ENCODE results near the gene TM9SF1. TPM values are rescaled to one million over a fixed set of nuclear protein-coding genes. Genes with fewer than 3 reads are reported as not detected.
A peak's percentile ranks its signal among the peaks of the same experiment; 100 is the strongest.

Gene TM9SF1
- total and polyA plus RNA-seq, 9 of the 15 experiments (the other 6 are each of a cell fraction or from before 2014, with no cell fraction given), result 5.3 to 20.3 (median 11.8) TPM

DNA sequence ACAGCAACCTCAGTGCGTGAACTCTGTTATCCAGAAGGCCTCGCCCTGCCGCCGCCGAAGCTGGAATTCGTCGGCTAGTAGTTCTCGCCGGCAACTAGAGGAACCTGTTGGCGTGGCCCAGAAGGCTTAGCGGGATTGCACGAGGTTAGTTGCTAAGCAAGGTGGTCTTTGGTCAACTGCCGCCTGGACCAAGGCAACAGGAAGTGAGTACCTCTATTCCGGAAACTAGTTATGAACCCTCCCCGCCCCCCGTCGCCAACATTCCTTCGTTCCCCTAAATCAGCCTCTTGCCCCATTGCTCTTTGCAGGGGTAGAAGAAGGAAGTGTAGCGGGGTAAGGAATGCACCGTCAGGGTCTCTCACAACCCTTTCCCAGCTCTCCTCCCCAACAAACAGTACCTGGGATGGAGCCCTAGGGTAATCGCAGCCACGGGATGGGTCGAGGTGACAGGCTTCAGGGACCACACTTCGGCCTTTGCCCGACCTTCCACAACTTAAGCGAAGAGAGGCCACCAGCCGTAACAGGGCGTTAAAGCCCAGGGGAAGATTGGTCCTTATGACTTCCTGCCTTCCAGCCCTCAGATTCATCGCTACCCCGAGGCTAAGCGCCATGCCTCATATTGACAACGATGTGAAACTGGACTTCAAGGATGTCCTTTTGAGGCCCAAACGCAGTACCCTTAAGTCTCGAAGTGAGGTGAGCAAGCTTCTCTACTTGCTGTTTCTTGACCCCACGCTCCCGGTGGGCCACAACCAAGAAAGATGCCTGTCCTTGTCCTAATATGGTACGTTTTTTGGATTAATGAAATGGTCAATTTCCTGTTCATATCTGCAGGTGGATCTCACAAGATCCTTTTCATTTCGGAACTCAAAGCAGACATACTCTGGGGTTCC is 37.6 kb upstream of the TM9SF1 start, which contains the start of gene GMPR2 (continued):
- TF ChIP-seq RB1 (IDR thresholded peaks at IDR 0.05; ENCODE audit: low read depth), result no peak
- no peak; the same call in 1 of the 2 replicates for TF ChIP-seq XRCC5 (IDR thresholded peaks at IDR 0.05; ENCODE audit: low read depth, low read length)
- TF ChIP-seq SRSF3 (IDR thresholded peaks at IDR 0.05; ENCODE audit: insufficient read depth, low read length), result no peak
- TF ChIP-seq, protein P1, sequence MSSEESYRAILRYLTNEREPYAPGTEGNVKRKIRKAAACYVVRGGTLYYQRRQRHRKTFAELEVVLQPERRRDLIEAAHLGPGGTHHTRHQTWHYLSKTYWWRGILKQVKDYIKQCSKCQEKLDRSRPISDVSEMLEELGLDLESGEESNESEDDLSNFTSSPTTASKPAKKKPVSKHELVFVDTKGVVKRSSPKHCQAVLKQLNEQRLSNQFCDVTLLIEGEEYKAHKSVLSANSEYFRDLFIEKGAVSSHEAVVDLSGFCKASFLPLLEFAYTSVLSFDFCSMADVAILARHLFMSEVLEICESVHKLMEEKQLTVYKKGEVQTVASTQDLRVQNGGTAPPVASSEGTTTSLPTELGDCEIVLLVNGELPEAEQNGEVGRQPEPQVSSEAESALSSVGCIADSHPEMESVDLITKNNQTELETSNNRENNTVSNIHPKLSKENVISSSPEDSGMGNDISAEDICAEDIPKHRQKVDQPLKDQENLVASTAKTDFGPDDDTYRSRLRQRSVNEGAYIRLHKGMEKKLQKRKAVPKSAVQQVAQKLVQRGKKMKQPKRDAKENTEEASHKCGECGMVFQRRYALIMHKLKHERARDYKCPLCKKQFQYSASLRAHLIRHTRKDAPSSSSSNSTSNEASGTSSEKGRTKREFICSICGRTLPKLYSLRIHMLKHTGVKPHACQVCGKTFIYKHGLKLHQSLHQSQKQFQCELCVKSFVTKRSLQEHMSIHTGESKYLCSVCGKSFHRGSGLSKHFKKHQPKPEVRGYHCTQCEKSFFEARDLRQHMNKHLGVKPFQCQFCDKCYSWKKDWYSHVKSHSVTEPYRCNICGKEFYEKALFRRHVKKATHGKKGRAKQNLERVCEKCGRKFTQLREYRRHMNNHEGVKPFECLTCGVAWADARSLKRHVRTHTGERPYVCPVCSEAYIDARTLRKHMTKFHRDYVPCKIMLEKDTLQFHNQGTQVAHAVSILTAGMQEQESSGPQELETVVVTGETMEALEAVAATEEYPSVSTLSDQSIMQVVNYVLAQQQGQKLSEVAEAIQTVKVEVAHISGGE (CRISPR knock-in tag; IDR thresholded peaks at IDR 0.05), result peak in 2 of 3 experiments; percentile 40 to 89; a peak in 3 of 6 replicates
- peak; percentile 42; the same call in 1 of the 2 replicates for TF ChIP-seq RFX1 (IDR thresholded peaks at IDR 0.05)
- TF ChIP-seq, protein P2, sequence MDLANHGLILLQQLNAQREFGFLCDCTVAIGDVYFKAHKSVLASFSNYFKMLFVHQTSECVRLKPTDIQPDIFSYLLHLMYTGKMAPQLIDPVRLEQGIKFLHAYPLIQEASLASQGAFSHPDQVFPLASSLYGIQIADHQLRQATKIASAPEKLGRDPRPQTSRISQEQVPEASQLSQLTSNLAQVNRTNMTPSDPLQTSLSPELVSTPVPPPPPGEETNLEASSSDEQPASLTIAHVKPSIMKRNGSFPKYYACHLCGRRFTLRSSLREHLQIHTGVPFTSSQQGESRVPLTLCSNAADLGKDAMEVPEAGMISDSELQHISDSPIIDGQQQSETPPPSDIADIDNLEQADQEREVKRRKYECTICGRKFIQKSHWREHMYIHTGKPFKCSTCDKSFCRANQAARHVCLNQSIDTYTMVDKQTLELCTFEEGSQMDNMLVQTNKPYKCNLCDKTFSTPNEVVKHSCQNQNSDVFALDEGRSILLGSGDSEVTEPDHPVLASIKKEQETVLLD (IDR thresholded peaks at IDR 0.05), result no peak
- 0 out of 2 replicates have a peak, but pooled peaks have one; percentile 21 for TF ChIP-seq NBN (IDR thresholded peaks at IDR 0.05; ENCODE audit: low read depth)
- TF ChIP-seq ZNF282 (CRISPR knock-in tag; IDR thresholded peaks at IDR 0.05), result no peak
- TF ChIP-seq, protein P3, sequence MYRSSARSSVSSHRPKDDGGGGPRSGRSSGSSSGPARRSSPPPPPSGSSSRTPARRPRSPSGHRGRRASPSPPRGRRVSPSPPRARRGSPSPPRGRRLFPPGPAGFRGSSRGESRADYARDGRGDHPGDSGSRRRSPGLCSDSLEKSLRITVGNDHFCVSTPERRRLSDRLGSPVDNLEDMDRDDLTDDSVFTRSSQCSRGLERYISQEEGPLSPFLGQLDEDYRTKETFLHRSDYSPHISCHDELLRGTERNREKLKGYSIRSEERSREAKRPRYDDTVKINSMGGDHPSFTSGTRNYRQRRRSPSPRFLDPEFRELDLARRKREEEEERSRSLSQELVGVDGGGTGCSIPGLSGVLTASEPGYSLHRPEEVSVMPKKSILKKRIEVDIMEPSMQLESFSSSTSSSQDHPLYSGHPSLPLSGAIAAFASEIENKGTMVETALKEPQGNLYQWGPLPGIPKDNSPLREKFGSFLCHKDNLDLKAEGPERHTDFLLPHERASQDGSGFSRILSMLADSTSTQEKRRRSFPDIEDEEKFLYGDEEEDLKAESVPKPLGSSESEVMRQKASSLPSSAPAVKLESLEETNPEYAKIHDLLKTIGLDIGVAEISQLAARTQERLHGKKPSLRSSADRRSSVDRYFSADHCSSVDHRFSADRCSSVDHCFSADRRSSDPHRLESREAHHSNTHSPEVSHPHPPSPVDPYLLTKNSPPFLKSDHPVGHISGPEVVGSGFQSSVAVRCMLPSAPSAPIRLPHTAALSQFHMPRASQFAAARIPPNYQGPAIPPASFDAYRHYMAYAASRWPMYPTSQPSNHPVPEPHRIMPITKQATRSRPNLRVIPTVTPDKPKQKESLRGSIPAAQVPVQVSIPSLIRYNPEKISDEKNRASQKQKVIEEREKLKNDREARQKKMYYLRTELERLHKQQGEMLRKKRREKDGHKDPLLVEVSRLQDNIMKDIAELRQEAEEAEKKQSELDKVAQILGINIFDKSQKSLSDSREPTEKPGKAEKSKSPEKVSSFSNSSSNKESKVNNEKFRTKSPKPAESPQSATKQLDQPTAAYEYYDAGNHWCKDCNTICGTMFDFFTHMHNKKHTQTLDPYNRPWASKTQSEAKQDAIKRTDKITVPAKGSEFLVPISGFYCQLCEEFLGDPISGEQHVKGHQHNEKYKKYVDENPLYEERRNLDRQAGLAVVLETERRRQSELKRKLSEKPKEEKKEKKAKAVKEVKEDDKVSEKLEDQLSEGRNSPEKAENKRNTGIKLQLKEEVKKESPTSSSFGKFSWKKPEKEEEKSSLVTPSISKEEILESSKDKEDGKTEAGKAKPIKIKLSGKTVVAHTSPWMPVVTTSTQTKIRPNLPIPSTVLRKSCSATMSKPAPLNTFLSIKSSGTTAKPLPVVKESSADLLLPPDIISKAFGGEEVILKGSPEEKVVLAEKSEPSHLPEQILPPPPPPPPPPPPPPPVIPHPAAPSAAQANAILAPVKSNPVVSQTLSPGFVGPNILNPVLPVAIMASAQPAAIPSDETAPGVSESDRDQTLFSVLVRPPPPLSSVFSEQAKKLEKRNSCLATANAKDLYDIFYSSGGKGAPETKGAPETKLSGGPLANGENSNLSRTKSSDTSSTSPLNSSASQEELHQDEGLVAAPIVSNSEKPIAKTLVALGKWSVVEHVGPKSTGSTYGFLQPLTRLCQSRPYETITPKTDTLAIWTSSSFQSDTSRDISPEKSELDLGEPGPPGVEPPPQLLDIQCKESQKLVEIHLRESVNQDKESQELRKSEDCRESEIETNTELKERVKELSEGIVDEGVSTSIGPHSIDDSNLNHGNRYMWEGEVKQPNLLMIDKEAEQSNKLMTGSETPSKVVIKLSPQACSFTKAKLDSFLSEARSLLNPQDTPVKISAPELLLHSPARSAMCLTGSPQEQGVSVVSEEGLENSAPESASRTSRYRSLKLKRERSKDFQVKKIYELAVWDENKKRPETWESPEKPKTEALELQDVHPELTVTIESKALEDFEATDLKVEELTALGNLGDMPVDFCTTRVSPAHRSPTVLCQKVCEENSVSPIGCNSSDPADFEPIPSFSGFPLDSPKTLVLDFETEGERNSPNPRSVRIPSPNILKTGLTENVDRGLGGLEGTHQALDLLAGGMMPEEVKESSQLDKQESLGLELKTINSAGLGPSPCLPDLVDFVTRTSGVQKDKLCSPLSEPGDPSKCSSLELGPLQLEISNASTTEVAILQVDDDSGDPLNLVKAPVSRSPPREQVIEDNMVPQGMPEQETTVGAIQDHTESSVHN (IDR thresholded peaks at IDR 0.05; ENCODE audit: borderline replicate concordance in 1 of 2, low read depth in 1 of 2), result no peak
- no peak for TF ChIP-seq TFAM (CRISPR knock-in tag; conservative IDR thresholded peaks at IDR 0.05)
- TF ChIP-seq, protein P4, sequence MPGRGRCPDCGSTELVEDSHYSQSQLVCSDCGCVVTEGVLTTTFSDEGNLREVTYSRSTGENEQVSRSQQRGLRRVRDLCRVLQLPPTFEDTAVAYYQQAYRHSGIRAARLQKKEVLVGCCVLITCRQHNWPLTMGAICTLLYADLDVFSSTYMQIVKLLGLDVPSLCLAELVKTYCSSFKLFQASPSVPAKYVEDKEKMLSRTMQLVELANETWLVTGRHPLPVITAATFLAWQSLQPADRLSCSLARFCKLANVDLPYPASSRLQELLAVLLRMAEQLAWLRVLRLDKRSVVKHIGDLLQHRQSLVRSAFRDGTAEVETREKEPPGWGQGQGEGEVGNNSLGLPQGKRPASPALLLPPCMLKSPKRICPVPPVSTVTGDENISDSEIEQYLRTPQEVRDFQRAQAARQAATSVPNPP (IDR thresholded peaks at IDR 0.05; ENCODE audit: borderline replicate concordance, insufficient read depth, insufficient read length), result no peak
